AG08395 (cell line): ENCODE measurements around the gene PAX1.

Experiments used
- DNase-seq: peaks from one replicate; pipeline ENCODE4 v3.0.0; 2012; ENCODE audit warnings: mixed read lengths, low spot score

PAX1 gene

GRCh38 chr20:21703717-21704407 is 1.6 kb upstream of the PAX1 start:
- no peak for DNase-seq

GRCh38 chr20:21704408-21705385 is 767 bp upstream of the PAX1 start:
- DNase-seq: no peak

- no peak for DNase-seq
These were observed 1.1 kb downstream of the PAX1 start for GRCh38 chr20:21706261-21707195.

- no peak for DNase-seq
These were observed 1.8 kb downstream of the PAX1 start for GRCh38 chr20:21707267-21707666.

- no peak for DNase-seq
These were observed 2.7 kb downstream of the PAX1 start for GRCh38 chr20:21707999-21708737.

GRCh38 chr20:21708738-21709534 is 3.5 kb downstream of the PAX1 start:
- no peak for DNase-seq

- DNase-seq: no peak
These were observed 4.1 kb downstream of the PAX1 start for GRCh38 chr20:21709535-21709904.

- no peak for DNase-seq
These were observed 4.9 kb downstream of the PAX1 start for GRCh38 chr20:21710341-21710740.

GRCh38 chr20:21710863-21711431 is 5.5 kb downstream of the PAX1 start:
- DNase-seq: no peak

- no peak for DNase-seq
These were observed 7.1 kb downstream of the PAX1 start for GRCh38 chr20:21712443-21713059.

GRCh38 chr20:21713470-21713869 is 8.0 kb downstream of the PAX1 start:
- no peak for DNase-seq

- no peak for DNase-seq
These were observed 8.4 kb downstream of the PAX1 start for GRCh38 chr20:21713901-21714296.

- no peak for DNase-seq
These were observed 9.1 kb downstream of the PAX1 start for GRCh38 chr20:21714297-21715192.

- no peak for DNase-seq
These were observed 9.9 kb downstream of the PAX1 start for GRCh38 chr20:21715193-21715881.

GRCh38 chr20:21719592-21720214 is 14.2 kb downstream of the PAX1 start:
- DNase-seq: peak; percentile 61

GRCh38 chr20:21725892-21726291 is 20.4 kb downstream of the PAX1 start:
- no peak for DNase-seq

GRCh38 chr20:21729316-21729715 is 23.9 kb downstream of the PAX1 start:
- no peak for DNase-seq

- no peak for DNase-seq
These were observed 33.7 kb downstream of the PAX1 start for GRCh38 chr20:21739161-21739560.
